GM23338 (cell line): ENCODE results near the gene UBTF. TPM values are rescaled to one million over a fixed set of nuclear protein-coding genes. Genes with fewer than 3 reads are reported as not detected.

Experiments used
- ATAC-seq: fragments of 200-7000 bp; cut with Tn5 transposase; 3 replicates; pipeline ENCODE4 v1.9.1; 2020
- DNase-seq: peaks from one replicate; pipeline ENCODE4 v3.0.0-alpha.2; 2015; ENCODE audit warnings: low spot score
- H2AFZ ChIP-seq: fragments of 200-600 bp; sonication (generic); 2 replicates; pipeline ENCODE4 v1.8.0; 2016; ENCODE audit warnings: antibody characterized with exemption, mild to moderate bottlenecking, moderate library complexity
- H3F3A ChIP-seq: fragments of 200-600 bp; sonication (generic); replicated peaks from 2 replicates; pipeline ENCODE4 v1.8.0; 2017; ENCODE audit warnings: antibody characterized with exemption, mixed run types, low read depth
- H3K27ac ChIP-seq: fragments of 200-600 bp; sonication (generic); 2 replicates; pipeline ENCODE4 v1.6.1; 2016; ENCODE audit warnings: low read depth
- H3K27me3 ChIP-seq: fragments of 200-600 bp; sonication (generic); 2 replicates; pipeline ENCODE4 v1.8.0; 2016; ENCODE audit warnings: mild to moderate bottlenecking, mixed run types, moderate library complexity; ENCODE audit not compliant: insufficient read depth
- H3K36me3 ChIP-seq: fragments of 200-600 bp; sonication (generic); 2 replicates; pipeline ENCODE4 v1.8.0; 2016; ENCODE audit warnings: mild to moderate bottlenecking; ENCODE audit not compliant: insufficient read depth
- H3K4me1 ChIP-seq: fragments of 200-600 bp; sonication (generic); 2 replicates; pipeline ENCODE4 v1.8.0; 2016; ENCODE audit warnings: mild to moderate bottlenecking, moderate library complexity; ENCODE audit not compliant: insufficient read depth
- H3K4me2 ChIP-seq: fragments of 200-600 bp; sonication (generic); 2 replicates; pipeline ENCODE4 v1.7.1; 2017; ENCODE audit warnings: mixed run types
- H3K4me3 ChIP-seq: fragments of 200-600 bp; sonication (generic); 2 replicates; pipeline ENCODE4 v1.6.1; 2016; ENCODE audit warnings: mixed run types
- H3K79me2 ChIP-seq: fragments of 200-600 bp; sonication (generic); replicated peaks from 2 replicates; pipeline ENCODE4 v1.8.0; 2017; ENCODE audit warnings: mild to moderate bottlenecking; ENCODE audit not compliant: insufficient read depth
- H3K9me2 ChIP-seq: fragments of 200-600 bp; sonication (generic); 2 replicates; pipeline ENCODE4 v1.8.0; 2017; ENCODE audit not compliant: insufficient read depth
- H4K20me1 ChIP-seq: fragments of 200-600 bp; sonication (generic); replicated peaks from 2 replicates; pipeline ENCODE4 v1.8.0; 2017; ENCODE audit warnings: mild to moderate bottlenecking; ENCODE audit not compliant: insufficient read depth
- H3K27ac Mint-ChIP-seq: 2 replicates; pipeline ENCODE4 v1.8.0; 2020; ENCODE audit warnings: inconsistent platforms, mild to moderate bottlenecking, moderate library complexity, mixed read lengths
- H3K27me3 Mint-ChIP-seq: 3 replicates; pipeline ENCODE4 v1.8.0; 2022; ENCODE audit warnings: low read depth, mild to moderate bottlenecking, moderate library complexity, mixed read lengths, inconsistent platforms; ENCODE audit not compliant: insufficient read depth, poor library complexity
- H3K36me3 Mint-ChIP-seq: 3 replicates; pipeline ENCODE4 v1.8.0; 2021; ENCODE audit warnings: low read depth, mild to moderate bottlenecking, inconsistent platforms, moderate library complexity, mixed read lengths
- H3K4me1 Mint-ChIP-seq: 3 replicates; pipeline ENCODE4 v1.8.0; 2020; ENCODE audit warnings: mild to moderate bottlenecking, inconsistent platforms, mixed read lengths
- H3K4me3 Mint-ChIP-seq: 3 replicates; pipeline ENCODE4 v1.8.0; 2021; ENCODE audit warnings: moderate library complexity, mild to moderate bottlenecking, inconsistent platforms, mixed read lengths
- H3K9me3 Mint-ChIP-seq: 3 replicates; pipeline ENCODE4 v1.8.0; 2020; ENCODE audit warnings: moderate library complexity, mild to moderate bottlenecking, inconsistent platforms, mixed read lengths
- CREB1 ChIP-seq: fragments of 250-450 bp; sonication (Bioruptor Pico); IDR thresholded peaks from 2 replicates; pipeline ENCODE4 v1.5.0; 2020; ENCODE audit warnings: low read depth, mild to moderate bottlenecking, moderate library complexity
- CTCF ChIP-seq, 2 experiments: fragments of 200-600 bp in 1 of 2; sonication (generic) in 1 of 2; conservative IDR thresholded peaks; 2 replicates each; pipeline versions ENCODE4 v1.5.1 to v1.6.1; 2016 to 2017; ENCODE audit warnings: antibody characterized with exemption in 2 of 2, low read depth in 2 of 2, mild to moderate bottlenecking in 2 of 2, moderate library complexity in 1 of 2
- ETS1 ChIP-seq: IDR thresholded peaks from 2 replicates; pipeline ENCODE4 v1.6.1; 2016; ENCODE audit warnings: antibody characterized with exemption
- EZH2 ChIP-seq: fragments of 200-600 bp; sonication (generic); IDR thresholded peaks from one replicate; pipeline ENCODE4 v1.8.0; 2017; ENCODE audit warnings: antibody characterized with exemption, mild to moderate bottlenecking, low read depth; ENCODE audit not compliant: unreplicated experiment
- EZH2phosphoT487 ChIP-seq: fragments of 200-600 bp; sonication (generic); IDR thresholded peaks from one replicate; pipeline ENCODE4 v1.8.1; 2018; ENCODE audit warnings: antibody characterized with exemption; ENCODE audit not compliant: unreplicated experiment
- JUNB ChIP-seq: IDR thresholded peaks from one replicate; pipeline ENCODE4 v1.6.1; 2016; ENCODE audit warnings: antibody characterized with exemption; ENCODE audit not compliant: unreplicated experiment
- NANOG ChIP-seq: IDR thresholded peaks from 2 replicates; pipeline ENCODE4 v1.6.1; 2016; ENCODE audit warnings: antibody characterized with exemption, borderline replicate concordance
- POLR2AphosphoS5 ChIP-seq: IDR thresholded peaks from 2 replicates; pipeline ENCODE4 v1.6.1; 2016; ENCODE audit warnings: antibody characterized with exemption, low read depth
- REST ChIP-seq: IDR thresholded peaks from one replicate; pipeline ENCODE4 v1.6.1; 2018; ENCODE audit warnings: antibody characterized with exemption; ENCODE audit not compliant: unreplicated experiment
- STAT1 ChIP-seq: IDR thresholded peaks from one replicate; pipeline ENCODE4 v1.6.1; 2016; ENCODE audit warnings: antibody characterized with exemption; ENCODE audit not compliant: unreplicated experiment
- ZNF114 ChIP-seq: fragments of 250-450 bp; sonication (Bioruptor Pico); IDR thresholded peaks from 2 replicates; pipeline ENCODE4 v1.5.0; 2020; ENCODE audit warnings: mild to moderate bottlenecking, moderate library complexity
- ZNF331 ChIP-seq: fragments of 250-450 bp; sonication (Bioruptor Pico); IDR thresholded peaks from 2 replicates; pipeline ENCODE4 v1.5.0; 2020; ENCODE audit warnings: low read depth, mild to moderate bottlenecking, moderate library complexity
- ZNF462 ChIP-seq: fragments of 250-450 bp; sonication (Bioruptor Pico); IDR thresholded peaks from 2 replicates; pipeline ENCODE4 v1.5.0; 2020; ENCODE audit warnings: mild to moderate bottlenecking, moderate library complexity
- polyA plus RNA-seq: library from polyadenylated mRNA; unstranded; fragments of >200 nt; fragmentation: Nextera tagmentation; extraction: Ambion mirVana; gene quantifications from 2 replicates; pipeline ENCODE4 v1.2.1, GENCODE V29; 2016
- total RNA-seq: library from RNA; depleted of rRNA; stranded (reverse); fragments of >200 nt; shearing (Covaris generic); gene quantifications from 2 replicates; pipeline ENCODE4 v1.2.3, GENCODE V29; 2014

The UBTF gene
- total and polyA plus RNA-seq, 2 experiments from 2014 or later: 29.9 to 62.2 TPM

- Histone ChIP-seq H3F3A (peaks cover 24% of the 10 kb centered on the region; the same call in 1 of the 2 replicates), H2AFZ (no peak overlapping the region), H3K79me2 (peaks cover 18% of the 10 kb centered on the region), H3K4me3 (no peak overlapping the region), H3K27me3 (no peaks in the 10 kb centered on the region), H3K36me3 (peaks cover 15% of the 10 kb centered on the region), H4K20me1 (peaks cover 2% of the 10 kb centered on the region), H3K4me1 (peaks cover 9% of the 10 kb centered on the region; the same call in 1 of the 2 replicates), H3K4me2 (no peak overlapping the region), H3K27ac (no peak overlapping the region), H3K9me2 (no peaks in the 10 kb centered on the region)
- no peak overlapping the region for H3K27ac Mint-ChIP-seq
- H3K27me3 Mint-ChIP-seq: peaks cover 23% of the 10 kb centered on the region
- H3K9me3 Mint-ChIP-seq: no peaks in the 10 kb centered on the region
- ATAC-seq (no peak), DNase-seq (no peak)
- TF ChIP-seq CREB1 (CRISPR knock-in tag) (no peak), EZH2phosphoT487 (no peak), NANOG (no peak), POLR2AphosphoS5 (no peak), REST (no peak), ZNF462 (CRISPR knock-in tag) (no peak), ZNF114 (CRISPR knock-in tag) (no peak), STAT1 (no peak), EZH2 (no peak), CTCF (conservative IDR thresholded peaks at IDR 0.05; ENCODE audit: low read depth in 2 of 2) (no peak), ZNF331 (CRISPR knock-in tag) (no peak), JUNB (no peak), ETS1 (no peak)
- H3K36me3 Mint-ChIP-seq: peaks cover 69% of the 10 kb centered on the region
- H3K4me3 Mint-ChIP-seq: no peak overlapping the region
- H3K4me1 Mint-ChIP-seq: peaks cover 23% of the 10 kb centered on the region
These were observed 4.6 kb downstream of the UBTF start for GRCh38 chr17:44214896-44215295.
